Activated T-helper 1 cell treated with anti-CD3 and anti-CD28 coated beads, Interleukin-2, amount 50 U/mL, for 16 hours (primary cell): ENCODE data around the gene RNF227.

Experiments used
- DNase-seq, 2 donors: peaks; one replicate each; pipeline ENCODE4 v3.0.0-alpha.2; 2020; ENCODE audit warnings: low read depth in 1 of 2, low spot score in 1 of 2

The RNF227 gene

DNA sequence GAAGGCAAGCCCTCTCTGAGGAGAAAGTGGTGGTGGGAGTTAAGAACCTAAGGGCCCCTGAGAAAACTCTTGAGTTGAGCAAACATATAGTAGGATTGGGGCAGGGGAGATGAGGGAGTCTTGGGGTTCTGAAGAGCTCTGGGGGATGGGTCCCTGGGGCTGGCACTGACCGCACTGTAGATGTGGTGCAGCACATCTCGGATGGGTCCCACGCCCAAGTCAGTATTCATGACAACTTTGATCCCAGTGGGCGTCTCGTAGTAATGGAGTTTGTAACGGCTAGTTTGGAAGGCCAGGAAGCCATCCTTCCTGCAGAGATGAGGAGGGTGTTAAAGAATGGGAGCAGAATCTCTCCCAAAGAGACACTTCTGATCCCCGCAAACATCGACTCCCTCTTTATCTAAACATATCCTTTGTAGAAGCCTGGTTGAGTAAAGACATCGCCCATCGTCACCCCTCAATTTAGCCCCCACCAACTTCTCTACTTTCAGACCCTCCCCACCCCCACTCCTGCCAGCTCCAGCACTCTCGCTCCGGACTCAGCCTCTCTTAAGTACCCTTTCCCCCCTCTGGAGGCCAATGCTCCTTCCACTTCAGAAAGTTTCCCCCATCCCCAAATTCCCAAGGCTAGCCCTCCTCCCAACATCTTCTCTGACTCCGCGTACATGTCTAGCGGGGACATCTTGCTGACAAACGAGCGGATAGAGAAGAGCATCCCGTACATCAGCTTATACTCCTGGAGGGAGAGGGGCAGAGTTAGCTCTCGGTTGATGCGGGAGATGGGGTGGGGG is 14.9 kb upstream of the RNF227 start:
- no peak for DNase-seq

DNA sequence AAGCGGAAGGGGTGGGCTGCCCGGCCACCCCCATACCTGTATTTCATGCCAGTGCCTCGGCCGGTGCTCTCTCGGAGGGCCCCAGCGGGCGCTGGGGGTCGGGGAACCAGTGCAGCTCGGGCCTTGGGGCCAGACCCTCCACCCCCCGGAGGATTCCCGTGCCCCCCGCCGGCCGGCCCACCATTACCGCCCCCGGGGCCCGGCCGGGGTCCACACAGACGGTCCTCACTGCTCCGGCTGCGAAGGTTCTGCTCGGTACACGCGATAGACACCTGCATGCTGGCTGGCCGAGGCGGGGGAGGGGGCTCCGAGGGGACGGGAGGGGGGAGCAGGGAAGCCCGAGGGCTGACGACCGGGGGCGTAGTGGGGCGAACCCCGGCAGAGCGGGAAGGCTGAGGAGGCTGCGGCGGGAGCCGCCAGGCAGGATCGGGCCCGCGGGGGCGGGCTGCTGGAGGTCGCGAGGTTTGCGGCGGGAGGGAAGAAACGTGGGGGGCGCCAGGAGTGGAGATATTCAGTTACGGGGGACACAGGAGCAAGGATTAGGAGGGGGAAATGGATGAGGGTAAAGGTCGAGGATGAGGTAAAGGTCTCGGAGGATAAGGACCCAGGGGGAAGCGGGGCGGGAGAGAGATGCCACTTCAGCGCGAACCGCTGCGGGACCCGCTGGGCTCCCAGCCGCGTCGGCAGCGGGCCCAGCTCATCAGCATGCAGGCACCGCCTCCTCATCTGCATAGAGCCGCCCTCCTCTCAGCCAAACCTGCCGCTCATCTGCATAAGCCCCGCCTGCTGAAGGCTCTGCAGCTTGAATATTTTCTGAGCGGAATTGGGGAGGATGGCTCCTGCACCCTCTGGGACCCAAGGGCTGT is 13.3 kb upstream of the RNF227 start, which contains the start of gene KCNAB3:
KCNAB3 (minus strand) TSS at position 699 of the 866 bp plus-strand sequence; CDS start at position 278, 421 bp downstream.
- DNase-seq, result peak in 1 of 2 donors; percentile 47

DNA sequence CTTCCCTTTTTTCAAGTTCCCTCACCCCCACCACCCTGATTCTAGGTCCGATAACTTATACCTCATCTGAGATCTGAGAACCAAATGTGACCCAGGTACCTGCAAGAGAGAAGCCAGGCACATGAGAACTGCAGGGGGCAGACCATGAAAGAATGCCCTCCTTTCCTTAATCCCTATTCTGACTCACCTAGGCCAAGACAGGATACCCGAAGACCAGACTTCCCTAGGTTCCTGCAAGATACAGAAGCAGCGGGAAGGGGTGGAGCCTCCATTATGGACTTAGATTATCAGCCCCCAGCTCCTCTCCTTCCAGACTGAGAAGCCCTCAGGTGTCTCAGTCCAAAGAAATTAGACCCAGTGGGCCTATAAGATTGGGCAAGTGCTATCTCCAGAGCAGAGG is 11.5 kb upstream of the RNF227 start:
- no peak for DNase-seq

DNA sequence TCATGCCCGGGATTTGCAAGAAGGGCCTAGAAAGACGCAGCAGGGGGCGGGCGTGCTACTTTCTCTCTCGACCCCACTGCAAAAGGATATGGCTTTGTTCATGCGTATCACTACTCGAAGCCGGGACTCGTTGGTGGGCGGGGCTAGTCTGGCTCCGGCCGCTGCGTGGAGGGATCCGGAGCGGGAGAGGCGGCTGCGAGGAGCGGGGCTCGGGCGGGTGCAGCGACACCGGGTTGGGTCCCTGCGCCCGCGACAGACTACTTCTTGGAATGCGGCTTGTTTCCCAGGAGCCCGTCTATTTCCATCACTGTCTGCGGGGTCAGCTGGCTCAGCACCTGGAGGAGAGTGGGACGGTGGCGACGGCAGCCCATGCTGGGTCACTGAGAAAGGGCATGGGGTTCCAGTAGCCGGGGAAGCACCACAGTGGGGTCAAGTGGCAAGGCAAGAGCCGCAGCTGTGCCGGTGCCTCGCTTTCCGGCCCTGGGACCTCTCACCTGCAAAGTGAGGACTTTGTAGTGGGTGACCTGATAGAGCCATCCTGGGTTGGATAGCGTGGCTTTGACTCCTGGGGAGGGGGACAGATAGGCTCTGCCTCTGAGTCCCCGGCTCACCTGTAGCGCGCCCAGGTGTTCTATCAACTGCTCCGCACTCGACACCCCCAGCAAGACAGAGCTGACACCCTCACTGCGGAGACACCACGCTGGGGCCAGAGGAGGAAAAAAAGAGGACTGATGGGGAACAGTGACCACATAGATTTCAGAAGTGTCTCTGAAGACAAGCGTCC is 6.9 kb upstream of the RNF227 start:
- peak; percentile 60 to 69 for DNase-seq

DNA sequence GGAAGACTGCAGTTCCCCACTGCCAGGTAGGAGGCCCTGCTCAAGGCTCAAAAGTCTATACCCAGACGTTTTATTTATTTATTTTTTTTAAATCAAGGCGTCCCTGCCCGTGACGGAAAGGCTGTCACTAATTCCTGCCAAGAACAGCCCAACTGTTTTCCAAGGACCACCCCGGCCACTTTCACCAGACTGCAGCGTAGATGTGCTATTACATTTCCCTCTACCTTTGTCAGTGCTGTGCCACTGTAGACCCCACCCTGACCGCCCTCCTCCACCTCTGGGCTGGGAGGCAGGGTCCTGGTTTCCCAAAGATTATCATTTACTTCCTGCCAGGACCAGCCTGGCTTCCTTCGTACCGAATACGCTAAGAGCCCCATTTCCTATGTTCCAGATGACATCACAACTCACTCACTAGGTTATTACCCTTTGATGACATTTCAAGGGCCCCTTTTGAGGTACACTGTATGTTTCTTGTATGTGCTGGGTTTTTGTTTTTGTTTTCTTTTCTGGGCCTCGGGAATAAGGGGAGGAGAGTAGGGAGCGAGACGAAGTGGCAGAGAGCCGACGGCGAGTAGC is 6.3 kb upstream of the RNF227 start:
- DNase-seq, result no peak

DNA sequence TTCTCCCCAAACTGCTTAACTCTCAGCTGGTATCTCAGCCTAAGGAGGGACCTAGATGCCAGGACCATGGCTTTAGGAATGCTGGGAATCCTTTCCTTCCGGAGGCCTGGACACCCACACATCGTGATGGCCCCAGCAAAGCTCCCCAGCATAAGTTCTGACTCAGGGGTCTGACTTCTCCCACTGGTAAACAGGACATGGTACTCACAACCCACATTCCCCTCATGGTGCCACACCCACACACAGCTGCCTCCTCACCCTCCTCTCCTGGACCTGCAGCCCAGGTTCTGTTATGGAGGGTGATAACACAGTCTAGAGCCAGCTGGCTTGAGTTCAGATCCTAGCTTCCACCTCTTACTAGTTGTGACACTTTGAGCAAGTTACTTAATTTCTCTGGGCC is 719 bp upstream of the RNF227 start:
- no peak for DNase-seq

DNA sequence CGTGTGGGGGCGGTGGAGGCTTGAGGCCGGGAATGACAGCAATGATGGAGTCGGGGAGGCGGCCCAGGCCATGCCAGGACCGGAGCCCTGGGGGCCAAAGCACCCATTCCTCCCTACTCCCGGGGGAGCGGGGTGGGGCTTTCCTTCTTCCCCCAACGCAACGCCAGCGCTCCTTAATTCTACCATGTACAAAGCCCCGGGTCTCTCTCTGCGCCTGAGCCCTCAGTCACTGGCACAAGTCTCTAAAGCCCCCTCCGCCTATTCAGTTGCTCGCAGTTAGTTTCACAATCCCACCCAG is 245 bp upstream of the RNF227 start:
- no peak for DNase-seq

DNA sequence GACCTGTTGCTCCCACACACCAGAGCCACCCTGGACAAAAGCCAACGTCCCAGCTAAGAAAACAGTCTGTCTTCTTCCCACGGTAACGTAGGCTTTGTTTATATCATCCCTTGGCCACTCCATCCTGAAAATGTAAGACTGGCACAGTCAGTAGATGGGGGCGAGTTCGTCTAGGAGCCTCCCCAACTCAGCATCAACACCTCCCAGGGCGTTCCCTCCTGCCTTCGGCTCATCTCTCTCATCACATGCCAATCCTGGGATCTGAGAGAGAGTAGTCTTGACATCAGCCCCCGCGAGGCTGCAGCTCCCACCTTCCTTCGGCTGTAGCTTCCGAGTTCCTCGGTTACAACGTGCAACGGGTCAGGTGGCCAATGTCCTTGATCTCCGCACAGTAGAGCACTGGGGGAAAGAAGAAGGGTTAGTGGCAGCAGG is 894 bp downstream of the RNF227 start:
- DNase-seq, result no peak

DNA sequence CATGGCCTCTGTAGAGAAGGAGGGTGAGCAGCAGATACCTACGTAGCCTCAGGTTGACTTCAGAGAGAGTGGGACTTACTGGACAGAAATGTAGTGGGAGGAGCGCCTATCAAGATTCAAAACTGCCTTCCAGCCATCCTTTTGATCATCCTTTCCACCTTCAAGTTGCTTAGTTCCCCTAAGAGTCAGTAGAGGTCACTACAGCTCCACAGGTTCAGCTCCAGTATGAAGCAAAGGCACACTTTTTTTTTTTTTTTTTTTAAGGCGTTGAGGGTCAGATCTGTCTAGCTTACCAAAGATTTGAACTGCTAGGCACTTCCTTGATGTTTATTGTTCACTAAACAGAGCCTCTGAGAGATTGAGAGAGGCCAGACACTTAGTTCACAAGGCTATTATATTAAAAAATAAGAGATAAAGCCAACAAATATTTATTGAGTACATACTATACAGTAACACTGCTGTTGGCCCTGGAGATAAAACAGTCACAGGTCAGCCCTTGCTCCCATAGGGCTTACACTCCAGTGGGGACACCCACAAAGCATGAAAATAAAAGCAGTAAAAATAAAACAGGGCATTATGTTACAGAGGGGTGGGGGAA is 3.1 kb downstream of the RNF227 start:
- DNase-seq, result no peak

DNA sequence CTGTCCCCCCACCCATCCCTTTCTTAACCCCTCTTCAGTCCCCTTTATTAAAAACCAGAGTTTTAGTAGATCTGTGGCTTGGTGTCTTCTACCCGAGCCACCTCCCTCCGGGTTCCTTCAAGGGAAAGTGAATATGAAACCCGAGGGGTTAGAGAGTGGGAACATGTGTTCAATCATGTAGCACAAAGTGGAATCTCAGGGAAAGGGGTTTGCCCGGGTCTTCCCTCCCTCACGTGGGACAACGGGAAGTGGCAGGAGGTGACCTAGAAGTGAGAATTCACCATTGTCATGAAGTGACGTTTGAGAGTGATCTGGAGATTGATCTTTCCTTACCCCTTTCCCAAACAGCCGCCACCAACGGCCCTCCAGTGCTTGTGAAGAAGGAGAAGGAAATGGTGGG is 5.0 kb downstream of the RNF227 start:
- DNase-seq, result no peak

DNA sequence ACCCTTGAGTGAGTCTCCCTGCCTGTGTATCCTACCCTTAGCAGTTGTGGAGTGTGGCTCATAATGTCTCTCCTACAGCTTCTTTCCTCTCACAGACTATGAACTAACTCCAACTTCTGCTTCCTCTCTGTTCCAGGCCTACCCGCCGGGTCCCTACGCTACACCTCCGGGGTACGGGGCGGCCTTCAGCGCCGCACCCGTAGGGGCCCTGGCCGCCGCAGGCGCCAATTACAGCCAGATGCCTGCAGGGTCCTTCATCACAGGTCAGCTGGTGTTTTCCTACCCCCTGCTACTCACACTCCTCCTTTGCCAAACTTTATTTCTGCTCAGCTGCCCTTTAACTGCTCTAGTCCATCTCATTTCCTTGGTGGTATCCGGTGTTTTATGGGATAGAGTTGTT is 5.4 kb downstream of the RNF227 start:
- DNase-seq, result no peak

DNA sequence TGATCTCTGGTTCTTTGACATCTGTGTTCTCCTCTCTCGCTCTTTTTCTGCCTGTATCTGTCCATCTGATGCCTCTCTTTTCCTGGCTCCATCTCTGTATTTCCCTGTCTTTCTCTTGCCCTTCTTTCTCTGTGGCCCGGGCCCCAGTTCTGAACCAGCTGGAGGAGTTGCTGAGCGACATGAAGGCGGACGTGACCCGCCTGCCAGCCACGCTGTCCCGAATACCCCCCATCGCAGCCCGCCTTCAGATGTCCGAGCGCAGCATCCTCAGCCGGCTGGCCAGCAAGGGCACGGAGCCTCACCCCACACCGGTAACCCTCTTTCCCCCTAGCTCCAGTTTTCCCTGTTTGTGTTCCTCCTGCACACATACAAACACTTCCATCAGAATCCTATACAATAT is 5.8 kb downstream of the RNF227 start:
- no peak for DNase-seq

DNA sequence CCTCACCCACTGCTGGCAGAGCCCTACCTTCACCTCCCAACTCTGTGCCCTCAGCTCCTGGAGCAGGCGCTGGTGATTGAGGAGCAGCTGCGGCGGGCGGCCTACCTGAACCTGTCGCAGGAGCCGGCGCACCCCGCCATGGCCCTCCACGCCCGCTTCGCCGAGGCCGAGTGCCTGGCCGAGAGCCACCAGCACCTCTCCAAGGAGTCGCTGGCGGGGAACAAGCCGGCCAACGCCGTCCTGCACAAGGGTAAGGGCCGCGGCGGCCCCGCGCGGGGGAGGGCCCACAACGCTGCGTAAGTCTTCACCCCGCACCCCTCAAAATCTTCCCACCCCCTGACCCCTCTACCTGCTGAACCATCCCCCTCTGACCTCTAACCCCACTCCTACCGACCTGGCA is 7.0 kb downstream of the RNF227 start:
- no peak for DNase-seq

DNA sequence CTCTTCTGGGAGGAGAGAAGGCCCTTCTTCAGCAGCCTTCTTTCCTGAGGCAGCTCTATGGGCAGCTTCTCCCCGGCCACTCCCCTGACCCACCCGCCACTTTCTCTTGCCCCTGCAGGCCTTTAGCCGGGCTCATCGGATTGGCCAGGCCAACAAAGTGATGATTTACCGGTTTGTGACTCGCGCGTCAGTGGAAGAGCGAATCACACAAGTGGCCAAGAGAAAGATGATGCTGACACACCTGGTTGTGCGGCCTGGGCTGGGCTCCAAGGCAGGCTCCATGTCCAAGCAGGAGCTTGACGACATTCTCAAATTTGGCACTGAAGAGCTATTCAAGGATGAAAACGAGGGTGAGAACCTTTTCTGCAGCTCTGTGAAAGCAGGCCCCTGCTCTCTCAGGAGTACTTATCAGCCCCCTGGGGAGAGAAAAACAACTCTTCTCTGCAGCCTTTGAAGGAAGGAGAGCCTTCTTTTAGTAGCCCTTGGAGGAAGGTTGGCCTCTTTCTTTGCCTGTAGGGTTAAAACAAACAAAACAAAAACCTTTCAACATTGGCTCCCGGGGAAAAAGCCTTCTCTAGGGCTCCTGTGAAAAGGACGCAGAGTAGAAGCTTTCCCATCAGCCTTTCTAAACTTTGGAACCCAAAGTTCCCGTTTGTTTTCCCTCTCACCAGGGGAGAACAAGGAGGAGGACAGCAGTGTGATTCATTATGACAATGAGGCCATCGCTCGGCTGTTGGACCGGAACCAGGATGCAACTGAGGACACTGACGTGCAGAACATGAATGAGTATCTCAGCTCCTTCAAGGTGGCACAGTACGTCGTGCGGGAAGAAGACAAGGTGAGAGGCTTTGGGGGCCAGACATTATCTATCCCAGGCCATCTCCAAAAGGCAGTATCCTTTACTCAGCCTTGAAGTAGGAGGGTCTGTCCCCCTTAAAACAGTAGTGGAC is 12.7 kb downstream of the RNF227 start:
- DNase-seq, result no peak

DNA sequence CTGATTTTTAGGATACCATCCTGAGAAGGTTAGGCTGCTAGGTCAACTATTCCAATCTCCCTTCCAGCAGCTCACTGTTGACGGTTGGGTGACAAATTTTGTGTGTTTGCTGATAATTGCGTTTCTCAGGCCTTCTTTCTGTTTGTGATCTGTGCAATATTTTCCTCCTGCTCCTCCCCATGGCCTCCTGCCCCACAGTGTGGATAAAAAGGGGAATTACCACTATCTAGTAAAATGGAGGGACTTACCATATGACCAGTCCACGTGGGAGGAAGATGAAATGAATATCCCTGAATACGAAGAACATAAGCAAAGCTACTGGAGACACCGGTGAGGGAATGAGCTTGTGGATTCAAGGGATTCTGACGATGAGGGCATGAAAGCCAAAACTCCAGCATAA is 18.3 kb downstream of the RNF227 start:
- DNase-seq, result no peak

DNA sequence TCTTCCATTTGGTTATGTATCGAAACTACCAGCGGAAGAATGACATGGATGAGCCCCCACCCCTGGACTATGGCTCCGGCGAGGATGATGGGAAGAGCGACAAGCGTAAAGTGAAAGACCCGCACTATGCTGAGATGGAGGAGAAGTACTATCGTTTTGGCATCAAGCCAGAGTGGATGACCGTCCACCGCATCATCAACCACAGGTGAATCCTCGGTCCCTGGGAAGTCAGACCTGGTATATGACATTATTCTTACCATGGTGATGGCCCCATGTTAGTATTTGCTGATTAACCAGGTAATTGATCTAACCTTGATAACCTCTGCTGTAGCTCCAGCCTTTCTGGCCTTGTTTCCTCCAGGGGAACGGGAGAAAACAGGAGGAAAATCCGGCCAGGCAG is 19.0 kb downstream of the RNF227 start:
- no peak for DNase-seq

DNA sequence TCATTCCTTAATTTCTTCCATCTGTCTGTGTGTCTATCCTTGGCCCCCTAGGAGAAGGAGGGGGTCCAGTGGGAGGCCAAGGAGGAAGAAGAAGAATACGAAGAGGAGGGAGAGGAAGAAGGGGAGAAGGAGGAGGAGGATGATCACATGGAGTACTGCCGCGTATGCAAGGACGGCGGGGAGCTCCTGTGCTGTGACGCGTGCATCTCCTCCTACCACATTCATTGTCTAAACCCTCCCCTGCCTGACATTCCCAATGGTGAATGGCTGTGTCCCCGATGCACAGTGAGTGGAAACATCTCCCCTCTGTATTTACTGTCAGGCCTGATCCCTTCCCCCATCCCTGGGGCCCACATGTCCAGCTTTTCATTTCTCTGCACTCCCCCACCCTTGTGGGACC is 21.2 kb downstream of the RNF227 start:
- DNase-seq, result no peak

DNA sequence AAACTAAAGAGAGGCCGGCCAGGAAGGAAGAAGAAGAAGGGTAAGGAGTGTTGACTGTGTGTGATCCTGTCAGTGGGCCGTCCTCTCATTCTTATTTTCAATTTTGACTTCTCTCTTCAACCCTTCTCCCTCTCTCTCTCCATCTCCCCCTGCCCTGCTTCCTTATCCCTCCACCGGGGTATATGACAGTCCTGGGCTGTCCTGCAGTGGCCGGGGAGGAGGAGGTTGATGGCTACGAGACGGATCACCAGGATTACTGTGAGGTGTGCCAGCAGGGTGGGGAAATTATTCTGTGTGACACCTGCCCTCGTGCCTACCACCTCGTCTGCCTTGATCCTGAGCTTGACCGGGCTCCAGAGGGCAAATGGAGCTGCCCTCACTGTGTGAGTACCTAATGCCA is 21.9 kb downstream of the RNF227 start:
- no peak for DNase-seq

DNA sequence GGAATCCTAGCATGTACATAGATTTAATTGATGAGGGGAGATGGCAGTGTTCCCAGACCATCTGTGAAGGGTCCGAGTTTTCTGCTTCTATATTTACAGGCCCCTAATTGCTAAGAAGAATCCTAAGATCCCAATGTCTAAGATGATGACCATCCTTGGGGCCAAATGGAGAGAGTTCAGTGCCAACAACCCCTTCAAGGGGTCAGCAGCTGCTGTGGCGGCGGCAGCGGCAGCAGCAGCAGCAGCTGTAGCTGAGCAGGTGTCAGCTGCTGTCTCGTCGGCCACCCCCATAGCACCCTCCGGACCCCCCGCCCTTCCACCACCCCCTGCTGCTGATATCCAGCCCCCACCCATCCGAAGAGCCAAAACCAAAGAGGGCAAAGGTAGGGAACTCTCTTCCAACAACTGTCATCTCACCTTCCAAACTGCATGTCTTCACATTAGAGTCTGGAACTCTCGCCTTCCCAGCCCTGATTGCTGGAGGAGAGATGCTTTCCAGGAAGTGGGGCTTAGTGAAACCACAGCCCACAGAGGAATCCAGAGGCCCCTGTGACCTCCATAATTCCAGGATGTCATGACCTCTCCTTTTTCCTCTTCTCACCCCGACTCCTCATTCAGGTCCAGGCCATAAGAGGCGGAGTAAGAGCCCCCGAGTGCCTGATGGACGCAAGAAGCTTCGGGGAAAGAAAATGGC is 22.8 kb downstream of the RNF227 start:
- DNase-seq, result no peak
